Liver (tissue), 9 donors: ENCODE data around the gene CREB5. TPM values are rescaled to one million over a fixed set of nuclear protein-coding genes. Genes with fewer than 3 reads are reported as not detected.

ENCODE experiments used
- DNase-seq: peaks from one replicate; pipeline ENCODE4 v3.0.0-alpha.2; 2017; ENCODE audit warnings: low spot score
- H3K27ac ChIP-seq, 2 donors: one replicate each; pipeline ENCODE4 v1.7.0; 2013; ENCODE audit warnings: inconsistent platforms in 2 of 2, low read length in 2 of 2, control low read depth in 1 of 2, low read depth in 1 of 2, mild to moderate bottlenecking in 1 of 2
- H3K27me3 ChIP-seq, 4 donors: one replicate each; pipeline versions ENCODE4 v1.6.1 to v1.7.0; 2013; ENCODE audit warnings: low read length in 3 of 4, inconsistent platforms in 1 of 4, mild to moderate bottlenecking in 1 of 4, moderate library complexity in 1 of 4; ENCODE audit not compliant: control insufficient read depth in 4 of 4, insufficient read depth in 4 of 4
- H3K36me3 ChIP-seq, 4 donors: one replicate each; pipeline versions ENCODE4 v1.6.1 to v1.7.0; 2013; ENCODE audit warnings: low read length in 3 of 4, mild to moderate bottlenecking in 3 of 4, low read depth in 1 of 4, moderate library complexity in 1 of 4; ENCODE audit not compliant: control insufficient read depth in 4 of 4, insufficient read depth in 3 of 4
- H3K4me1 ChIP-seq, 4 donors: one replicate each; pipeline versions ENCODE4 v1.6.1 to v1.7.0; 2013; ENCODE audit warnings: low read length in 3 of 4, mild to moderate bottlenecking in 3 of 4, moderate library complexity in 1 of 4; ENCODE audit not compliant: control insufficient read depth in 4 of 4, insufficient read depth in 4 of 4
- H3K4me3 ChIP-seq, 3 donors: one replicate each; pipeline versions ENCODE4 v1.6.1 to v1.7.0; 2013; ENCODE audit warnings: low read length in 3 of 3, control low read depth in 1 of 3, low read depth in 1 of 3, mild to moderate bottlenecking in 1 of 3
- H3K9ac ChIP-seq, 2 donors: one replicate each; pipeline ENCODE4 v1.7.0; 2013; ENCODE audit warnings: low read length in 2 of 2, mild to moderate bottlenecking in 2 of 2, moderate library complexity in 2 of 2, control low read depth in 1 of 2, low read depth in 1 of 2
- H3K9me3 ChIP-seq, 4 donors: one replicate each; pipeline versions ENCODE4 v1.6.1 to v1.7.0; 2013; ENCODE audit warnings: low read length in 3 of 4; ENCODE audit not compliant: control insufficient read depth in 4 of 4
- ATF3 ChIP-seq: IDR thresholded peaks from 2 replicates; pipeline ENCODE4 v1.6.1; 2016; ENCODE audit warnings: antibody characterized with exemption
- CTCF ChIP-seq: fragments of 150-350 bp; IDR thresholded peaks from 2 replicates; pipeline ENCODE4 v1.5.1; 2017; ENCODE audit warnings: improper control_type of control experiment, low read depth, low read length; ENCODE audit not compliant: missing input control
- EGR1 ChIP-seq, 2 donors: IDR thresholded peaks; 2 replicates each; pipeline ENCODE4 v1.6.1; 2016 to 2018; ENCODE audit warnings: antibody characterized with exemption in 2 of 2, low read depth in 2 of 2
- FOXA1 ChIP-seq: IDR thresholded peaks from 2 replicates; pipeline ENCODE4 v1.6.1; 2016; ENCODE audit warnings: antibody characterized with exemption
- FOXA2 ChIP-seq: IDR thresholded peaks from 2 replicates; pipeline ENCODE4 v1.6.1; 2016; ENCODE audit warnings: antibody characterized with exemption
- GABPA ChIP-seq, 2 donors: IDR thresholded peaks in 1 of 2; conservative IDR thresholded peaks in 1 of 2; 2 replicates each; pipeline ENCODE4 v1.6.1; 2016; ENCODE audit warnings: antibody characterized with exemption in 2 of 2, mild to moderate bottlenecking in 1 of 2, moderate library complexity in 1 of 2
- HNF4A ChIP-seq, 2 donors: conservative IDR thresholded peaks; 2 replicates each; pipeline ENCODE4 v1.6.1; 2016; ENCODE audit warnings: antibody characterized with exemption in 2 of 2, mild to moderate bottlenecking in 2 of 2
- HNF4G ChIP-seq: IDR thresholded peaks from 2 replicates; pipeline ENCODE4 v1.6.1; 2016; ENCODE audit warnings: antibody characterized with exemption
- JUND ChIP-seq, 2 donors: IDR thresholded peaks; 2 replicates each; pipeline ENCODE4 v1.6.1; 2016; ENCODE audit warnings: antibody characterized with exemption in 2 of 2
- MAX ChIP-seq: IDR thresholded peaks from 2 replicates; pipeline ENCODE4 v1.6.1; 2016; ENCODE audit warnings: antibody characterized with exemption
- NR2F2 ChIP-seq: IDR thresholded peaks from 2 replicates; pipeline ENCODE4 v1.6.1; 2016; ENCODE audit warnings: antibody characterized with exemption
- RAD21 ChIP-seq, 2 donors: IDR thresholded peaks; 2 replicates each; pipeline ENCODE4 v1.6.1; 2016; ENCODE audit warnings: antibody characterized with exemption in 2 of 2, mild to moderate bottlenecking in 2 of 2
- REST ChIP-seq: IDR thresholded peaks from 2 replicates; pipeline ENCODE4 v1.6.1; 2016; ENCODE audit warnings: antibody characterized with exemption, mild to moderate bottlenecking
- RXRA ChIP-seq, 2 donors: IDR thresholded peaks; 2 replicates each; pipeline ENCODE4 v1.6.1; 2017 to 2018; ENCODE audit warnings: antibody characterized with exemption in 2 of 2, mild to moderate bottlenecking in 1 of 2
- SP1 ChIP-seq: IDR thresholded peaks from 2 replicates; pipeline ENCODE4 v1.6.1; 2018; ENCODE audit warnings: antibody characterized with exemption, mild to moderate bottlenecking
- TAF1 ChIP-seq: conservative IDR thresholded peaks from 2 replicates; pipeline ENCODE4 v1.6.1; 2016; ENCODE audit warnings: antibody characterized with exemption, mild to moderate bottlenecking
- YY1 ChIP-seq: IDR thresholded peaks from 2 replicates; pipeline ENCODE4 v1.6.1; 2016; ENCODE audit warnings: antibody characterized with exemption, mild to moderate bottlenecking
- ZBTB33 ChIP-seq: IDR thresholded peaks from 2 replicates; pipeline ENCODE4 v1.6.1; 2016; ENCODE audit warnings: antibody characterized with exemption
- WGBS: extraction: QIAGEN DNeasy Blood & Tissue Kit; methylation state at CpG from one replicate; pipeline ENCODE4 v1.1.7; 2013; 5-methylcytosine and 5-hydroxymethylcytosine counted together
- polyA plus RNA-seq, 2 donors: library from polyadenylated mRNA; stranded (reverse) in 1 of 2; unstranded in 1 of 2; fragments of 200-250 nt in 1 of 2; fragments of >200 nt in 1 of 2; fragmentation: Nextera tagmentation in 1 of 2; extraction: Ambion mirVana in 1 of 2; gene quantifications; one replicate each; pipeline versions ENCODE4 v1.2.1 to v1.2.3, GENCODE V29; 2013 to 2015
- total RNA-seq, 2 donors: library from RNA; depleted of rRNA; stranded (reverse); fragments of >200 nt; gene quantifications; one replicate each; pipeline ENCODE4 v1.2.3, GENCODE V29; 2014
- donor health status: healthy.
- donor health status: healthy.
- donor health status: healthy.
- donor health status: healthy.
- donor health status: healthy.

The CREB5 gene
- total and polyA plus RNA-seq, 4 donors: 0.25 to 0.92 (median 0.67) TPM

- Histone ChIP-seq H3K9ac (no peak overlapping the region), H3K4me3 (no peak overlapping the region), H3K27ac (no peak overlapping the region), H3K4me1 (no peaks in the 10 kb centered on the region), H3K36me3 (no peaks in the 10 kb centered on the region), H3K27me3 (peaks cover 0 to 2% (median 0%) of the 10 kb centered on the region in 4 donors), H3K9me3 (peaks cover 0 to 1% (median 0%) of the 10 kb centered on the region in 4 donors)
- WGBS: 82% methylated on average over 14 of the region's 14 CpGs
- DNase-seq: no peak
- no peak for TF ChIP-seq REST
- TF ChIP-seq ZBTB33: no peak
- TF ChIP-seq JUND (IDR thresholded peaks at IDR 0.05): no peak
- no peak for TF ChIP-seq CTCF
- TF ChIP-seq FOXA2: no peak
- no peak for TF ChIP-seq TAF1
- TF ChIP-seq RAD21 (IDR thresholded peaks at IDR 0.05): no peak
- no peak for TF ChIP-seq NR2F2
- no peak for TF ChIP-seq FOXA1
- no peak for TF ChIP-seq MAX
- TF ChIP-seq GABPA (IDR thresholded peaks at IDR 0.05 in 1 of 2, conservative IDR thresholded peaks at IDR 0.05 in 1 of 2): no peak
- no peak for TF ChIP-seq YY1
- TF ChIP-seq SP1: no peak
- TF ChIP-seq HNF4A (conservative IDR thresholded peaks at IDR 0.05): no peak
- no peak for TF ChIP-seq ATF3
- no peak for TF ChIP-seq RXRA (IDR thresholded peaks at IDR 0.05)
- TF ChIP-seq EGR1 (IDR thresholded peaks at IDR 0.05; ENCODE audit: low read depth in 2 of 2): no peak
- TF ChIP-seq HNF4G: no peak
These were observed 359.7 kb downstream of the CREB5 start for GRCh38 chr7:28771906-28772622.
